Amniotic stem cell (primary cell): Measurements from ENCODE around the gene KIF20B.
"Not testable (repeated sequence)": the region's sequence is repeated elsewhere in the genome, so short reads cannot be mapped to it uniquely, and the experiment has no call there.

Experiments used
- DNase-seq: peaks from one replicate; lab custom pipeline; 2025; lab: John Stamatoyannopoulos, UW

The KIF20B gene

DNA sequence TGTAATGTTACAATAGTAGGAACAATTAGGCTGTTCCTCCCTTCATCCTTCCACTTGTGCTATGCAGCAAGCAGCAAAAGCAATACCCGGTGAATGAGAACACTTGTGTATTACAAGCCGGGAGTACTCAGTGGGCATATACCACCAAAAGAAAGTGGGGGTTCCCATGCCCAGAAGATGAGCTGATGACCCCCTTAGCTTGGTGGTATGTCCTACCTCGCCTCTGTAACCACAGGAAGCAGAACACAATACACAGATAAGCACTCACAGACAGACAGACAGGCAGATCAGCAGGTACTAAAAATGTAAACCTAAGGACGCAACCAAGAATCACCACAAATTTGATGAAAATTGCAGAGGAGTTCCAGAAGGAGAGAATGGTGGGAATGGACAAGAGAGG lies 15.5 kb upstream of the KIF20B start:
- DNase-seq: no peak

GRCh38 chr10:89690027-89690426 lies 11.4 kb upstream of the KIF20B start:
- no peak for DNase-seq

DNA sequence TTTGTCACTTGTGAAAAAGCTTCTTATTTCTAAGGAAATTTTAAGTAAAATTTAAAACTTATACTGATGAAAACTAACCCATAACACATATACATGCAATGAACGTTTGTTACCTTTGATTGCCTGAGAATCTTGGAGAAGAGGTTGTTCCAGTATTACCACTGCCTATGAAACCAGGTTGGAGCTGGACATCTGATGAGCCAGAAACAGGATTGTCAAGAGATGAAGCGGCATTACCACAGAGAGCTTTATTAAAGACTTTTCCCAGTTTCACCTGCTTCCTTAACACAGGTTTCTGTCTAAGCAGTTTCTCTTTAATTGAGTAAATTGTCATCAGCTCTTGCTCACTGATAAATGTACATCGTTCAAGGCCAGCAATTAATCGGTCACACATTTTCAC lies 9.0 kb upstream of the KIF20B start:
- no peak for DNase-seq

GRCh38 chr10:89693176-89693575 lies 8.2 kb upstream of the KIF20B start:
- DNase-seq: no peak

GRCh38 chr10:89695307-89695706 lies 6.1 kb upstream of the KIF20B start:
- no peak for DNase-seq

DNA sequence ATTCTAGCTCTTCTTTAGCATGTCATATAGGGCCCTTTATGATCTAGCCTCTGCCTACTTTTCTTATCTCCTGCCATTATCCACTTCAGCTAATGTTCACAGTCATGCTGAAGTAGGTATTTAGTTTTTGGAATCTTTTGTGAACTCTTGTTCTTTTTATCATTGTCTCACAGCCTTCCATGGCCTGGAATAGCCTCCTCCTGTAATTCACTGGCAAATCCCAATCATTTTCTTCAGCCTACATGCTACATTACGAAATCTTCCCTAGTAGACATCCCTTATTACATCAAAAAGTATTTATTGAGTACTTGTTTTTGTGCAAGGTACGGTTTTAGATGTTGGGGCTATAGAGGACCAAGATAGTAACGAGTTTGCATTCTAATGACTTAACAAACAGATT lies 3.4 kb upstream of the KIF20B start:
- no peak for DNase-seq

- DNase-seq: no peak
These were observed 1.8 kb upstream of the KIF20B start for GRCh38 chr10:89699581-89700064.

DNA sequence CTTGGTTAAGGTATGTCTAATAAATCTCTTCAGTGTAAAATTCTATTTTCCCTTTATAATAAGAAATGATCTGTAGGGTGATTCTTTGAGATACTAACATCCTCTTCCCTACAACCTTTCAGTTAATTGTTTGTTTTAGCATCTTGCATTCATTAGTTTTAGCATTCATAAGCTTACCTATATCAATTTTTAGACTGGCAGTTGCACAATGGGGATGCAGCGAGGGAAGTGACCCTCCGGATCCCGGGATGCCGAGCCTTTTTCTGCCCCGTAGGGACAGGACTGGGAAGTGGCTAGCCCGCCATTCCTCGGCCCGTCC lies 508 bp upstream of the KIF20B start:
- DNase-seq: no peak

DNA sequence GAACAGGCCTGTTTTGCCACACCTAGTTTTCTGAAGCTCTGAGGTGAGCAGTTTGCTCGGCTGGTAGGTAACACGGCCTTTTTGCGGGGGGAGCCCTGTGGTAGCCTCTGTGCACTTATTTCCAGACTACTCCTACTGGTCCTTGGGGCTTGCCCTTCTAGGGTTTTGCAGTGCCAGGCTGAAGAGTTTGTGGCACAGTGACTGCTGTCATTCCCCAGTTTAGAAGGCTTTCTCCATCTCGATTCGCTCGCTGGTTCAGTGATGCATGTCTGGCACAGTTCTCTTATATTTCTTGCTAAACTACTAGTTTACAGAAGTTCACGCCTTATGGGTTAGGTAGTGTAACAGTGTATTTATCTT lies 711 bp downstream of the KIF20B start:
- DNase-seq: no peak

GRCh38 chr10:89705466-89705865 lies 4.1 kb downstream of the KIF20B start:
- DNase-seq: no peak

- DNase-seq: no peak
These were observed 4.6 kb downstream of the KIF20B start for GRCh38 chr10:89706011-89706410.

DNA sequence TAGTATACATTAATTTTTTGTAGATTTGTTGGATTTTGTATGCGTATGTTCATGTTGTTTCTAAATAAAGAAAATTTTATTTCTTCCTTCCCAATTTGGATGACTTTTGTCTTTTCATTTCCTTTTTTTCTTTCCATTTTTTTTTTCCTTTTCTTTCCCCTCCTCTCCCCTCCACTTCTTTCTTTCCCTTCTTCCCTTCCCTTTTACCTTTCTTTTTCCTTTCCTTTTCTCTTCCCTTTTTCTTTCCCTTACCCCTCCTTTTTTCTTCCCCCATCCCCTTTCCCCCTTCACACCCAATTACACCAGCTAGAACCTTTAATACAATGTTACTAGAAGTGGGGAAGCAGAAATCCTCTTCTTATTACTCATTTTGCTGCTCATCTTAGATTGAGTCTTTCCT lies 6.0 kb downstream of the KIF20B start:
- DNase-seq: no peak

DNA sequence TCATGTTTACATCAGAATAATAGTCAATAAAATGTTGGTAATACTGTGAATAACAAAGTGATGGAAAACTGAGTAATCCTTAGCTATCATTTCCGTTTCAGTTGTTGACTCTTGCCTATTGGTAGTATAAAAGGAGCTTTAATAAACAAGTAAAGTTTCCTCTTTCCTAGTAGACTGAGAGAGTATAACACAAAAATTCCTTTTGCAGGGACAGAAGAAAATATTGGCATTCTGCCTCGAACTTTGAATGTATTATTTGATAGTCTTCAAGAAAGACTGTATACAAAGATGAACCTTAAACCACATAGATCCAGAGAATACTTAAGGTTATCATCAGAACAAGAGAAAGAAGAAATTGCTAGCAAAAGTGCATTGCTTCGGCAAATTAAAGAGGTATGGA lies 9.4 kb downstream of the KIF20B start:
- DNase-seq: no peak

- DNase-seq: no peak
These were observed 33.2 kb downstream of the KIF20B start for GRCh38 chr10:89734616-89735015.

- DNase-seq: no peak
These were observed 37.3 kb downstream of the KIF20B start for GRCh38 chr10:89738551-89739209.

DNA sequence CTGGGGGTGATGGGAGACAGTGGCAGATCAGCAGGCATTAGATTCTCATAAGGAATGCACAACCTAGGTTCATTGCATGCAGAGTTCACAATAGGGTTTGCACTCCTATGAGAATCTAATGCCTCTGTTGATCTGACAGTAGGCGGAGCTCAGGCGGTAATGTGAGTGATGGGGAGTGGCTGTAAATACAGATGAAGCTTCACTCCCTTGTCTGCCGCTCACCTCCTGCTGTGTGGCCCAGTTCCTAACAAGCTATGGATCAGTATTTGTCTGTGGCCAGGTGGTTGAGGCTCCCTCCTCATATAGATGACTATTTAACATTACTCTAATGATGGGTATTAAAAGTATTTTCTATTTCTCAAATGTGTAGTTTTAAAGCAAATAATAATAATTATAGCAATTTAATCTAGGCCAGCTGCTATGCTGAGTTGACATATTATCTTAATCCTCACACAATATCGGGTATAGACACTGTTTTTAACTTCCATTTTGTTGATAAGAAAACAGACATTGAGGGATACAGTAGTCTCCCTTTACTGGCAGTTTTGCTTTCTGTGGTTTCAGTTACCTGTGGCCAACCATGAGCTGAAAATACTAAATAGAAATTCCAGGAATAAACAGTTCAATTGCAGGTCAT lies 39.9 kb downstream of the KIF20B start:
- no peak for DNase-seq

DNA sequence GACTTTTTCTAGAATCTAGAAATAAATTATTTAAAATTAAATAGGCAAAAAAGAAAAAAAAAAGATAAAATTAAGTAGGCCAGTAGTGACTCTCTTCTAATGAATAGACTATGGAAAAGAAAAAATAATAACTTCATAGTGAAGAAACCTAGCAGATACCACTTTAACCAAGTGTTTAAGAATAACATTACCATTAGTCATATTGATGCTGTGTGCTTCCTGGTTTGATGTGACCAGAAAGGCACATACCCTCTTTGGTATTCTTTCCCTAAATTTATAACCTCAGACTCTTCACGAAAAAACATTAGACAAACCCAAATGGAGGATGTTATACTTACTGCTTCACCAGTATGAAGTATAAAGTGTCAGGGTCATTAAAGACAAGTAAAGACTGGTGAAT lies 42.6 kb downstream of the KIF20B start:
- no peak for DNase-seq

DNA sequence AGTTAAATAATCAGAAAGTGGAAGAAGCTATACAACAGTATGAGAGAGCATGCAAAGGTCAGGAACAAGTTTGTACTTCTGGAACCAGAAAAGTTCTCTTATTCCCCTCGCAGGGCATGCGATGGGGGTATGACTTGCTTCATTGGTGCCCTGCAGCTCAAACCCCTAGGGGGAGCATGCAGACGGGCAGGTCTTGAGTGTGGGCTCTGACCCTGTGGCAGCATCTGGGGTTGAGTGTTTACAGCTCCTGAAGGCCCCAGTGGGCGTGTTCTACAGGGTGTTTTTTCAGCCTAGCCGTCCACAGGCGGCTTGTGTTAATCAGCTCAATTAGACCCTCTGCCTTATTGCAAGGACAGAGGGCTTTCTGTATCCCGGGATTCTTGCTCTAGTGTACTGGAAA lies 44.5 kb downstream of the KIF20B start:
- no peak for DNase-seq

- DNase-seq: no peak
These were observed 49.1 kb downstream of the KIF20B start for GRCh38 chr10:89750441-89750840.

DNA sequence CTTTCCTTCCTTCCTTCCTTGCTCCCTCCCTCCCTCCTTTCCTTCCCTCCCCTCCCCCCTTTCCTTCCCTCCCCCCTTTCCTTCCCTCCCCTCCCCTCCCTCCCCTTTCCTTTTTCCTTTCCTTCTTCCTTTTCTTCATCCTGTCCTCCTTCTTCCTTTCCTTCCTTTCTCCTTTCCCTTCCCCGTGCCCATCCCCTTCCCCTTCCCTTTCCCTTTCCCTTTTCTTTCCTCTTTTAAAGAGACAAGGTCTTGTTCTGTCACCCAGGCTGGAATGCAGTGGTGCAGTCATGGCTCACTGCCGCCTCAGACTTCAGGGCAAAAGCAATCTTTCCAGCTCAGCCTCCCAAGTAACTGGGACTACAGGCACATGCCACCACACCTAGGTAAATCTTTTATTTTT lies 54.0 kb downstream of the KIF20B start:
- no peak for DNase-seq

- DNase-seq: no peak
These were observed 58.1 kb downstream of the KIF20B start for GRCh38 chr10:89759531-89759930.

DNA sequence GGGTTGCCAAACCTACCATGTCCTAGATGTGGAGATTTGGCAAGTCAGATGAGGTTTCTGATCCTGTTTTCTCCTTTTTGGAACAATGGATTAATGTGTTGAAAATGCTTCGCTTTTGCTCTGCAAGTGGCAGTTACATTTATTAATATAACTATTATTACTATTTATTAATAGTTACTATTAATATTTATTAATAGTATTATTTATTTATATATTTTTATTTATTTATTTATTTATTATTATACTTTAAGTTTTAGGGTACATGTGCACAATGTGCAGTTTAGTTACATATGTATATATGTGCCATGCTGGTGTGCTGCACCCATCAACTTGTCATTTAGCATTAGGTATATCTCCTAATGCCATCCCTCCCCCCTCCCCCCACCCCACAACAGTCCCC lies 62.3 kb downstream of the KIF20B start:
- DNase-seq: not testable (repeated sequence)

DNA sequence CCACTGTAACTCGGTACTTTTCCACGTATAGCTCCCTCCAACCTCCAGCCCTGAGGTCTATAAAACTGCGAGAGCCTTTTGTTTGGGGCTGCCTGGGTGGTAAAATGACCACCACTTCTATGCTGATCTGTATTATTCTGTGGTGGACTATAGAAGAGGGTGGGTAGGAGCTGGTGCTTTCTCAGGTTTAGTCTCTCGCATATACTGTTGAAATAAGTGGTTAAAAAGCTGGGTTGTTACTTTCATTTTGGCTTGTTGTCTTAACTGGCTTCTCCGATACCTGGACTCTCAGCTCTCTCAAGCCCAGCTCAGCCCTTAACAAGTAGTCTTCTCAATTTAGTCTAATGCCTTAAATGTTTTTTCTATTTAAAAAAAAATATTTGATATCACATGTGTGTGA lies 70.3 kb downstream of the KIF20B start:
- no peak for DNase-seq

GRCh38 chr10:89773081-89773480 lies 71.7 kb downstream of the KIF20B start:
- DNase-seq: no peak
